DMS53 treated with DMSO at 0.1 percent for 48 hours (cell line): Measurements from ENCODE around the gene HAGH.

Experiments
- DNase-seq: peaks from one replicate; lab custom pipeline; 2025; ENCODE audit not compliant: unreplicated experiment; lab: John Stamatoyannopoulos, UW

Gene HAGH

DNA sequence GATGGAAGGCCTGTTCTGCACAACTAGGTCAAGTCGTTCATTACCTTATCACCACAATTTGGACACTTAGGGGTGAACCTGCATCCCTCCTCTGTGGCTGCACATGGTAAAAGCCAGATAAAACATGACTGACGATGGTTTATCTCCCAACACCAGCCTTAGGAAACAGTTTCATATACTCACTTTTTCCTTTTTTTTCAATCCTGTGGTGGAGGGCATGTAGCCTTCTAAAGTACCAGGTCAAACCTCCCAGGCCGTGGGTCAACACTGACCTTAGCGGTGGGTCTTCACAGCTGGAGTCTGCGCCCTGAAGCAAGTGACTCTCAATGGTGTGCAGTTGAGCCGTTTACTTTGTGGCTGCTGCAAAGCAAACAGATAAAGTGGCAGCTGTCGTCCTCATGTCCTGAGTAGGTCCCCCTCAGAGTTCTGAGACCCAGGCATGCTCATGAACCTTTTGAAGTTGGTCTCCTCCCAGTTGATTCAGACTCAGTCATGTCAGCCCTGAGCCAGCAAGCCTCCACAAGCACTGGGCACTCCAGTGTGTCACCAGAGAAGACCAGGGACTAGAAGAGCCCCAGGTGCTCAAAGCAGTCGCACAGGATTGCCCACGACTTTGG lies 6.3 kb upstream of the HAGH start:
- peak; percentile 57 for DNase-seq

DNA sequence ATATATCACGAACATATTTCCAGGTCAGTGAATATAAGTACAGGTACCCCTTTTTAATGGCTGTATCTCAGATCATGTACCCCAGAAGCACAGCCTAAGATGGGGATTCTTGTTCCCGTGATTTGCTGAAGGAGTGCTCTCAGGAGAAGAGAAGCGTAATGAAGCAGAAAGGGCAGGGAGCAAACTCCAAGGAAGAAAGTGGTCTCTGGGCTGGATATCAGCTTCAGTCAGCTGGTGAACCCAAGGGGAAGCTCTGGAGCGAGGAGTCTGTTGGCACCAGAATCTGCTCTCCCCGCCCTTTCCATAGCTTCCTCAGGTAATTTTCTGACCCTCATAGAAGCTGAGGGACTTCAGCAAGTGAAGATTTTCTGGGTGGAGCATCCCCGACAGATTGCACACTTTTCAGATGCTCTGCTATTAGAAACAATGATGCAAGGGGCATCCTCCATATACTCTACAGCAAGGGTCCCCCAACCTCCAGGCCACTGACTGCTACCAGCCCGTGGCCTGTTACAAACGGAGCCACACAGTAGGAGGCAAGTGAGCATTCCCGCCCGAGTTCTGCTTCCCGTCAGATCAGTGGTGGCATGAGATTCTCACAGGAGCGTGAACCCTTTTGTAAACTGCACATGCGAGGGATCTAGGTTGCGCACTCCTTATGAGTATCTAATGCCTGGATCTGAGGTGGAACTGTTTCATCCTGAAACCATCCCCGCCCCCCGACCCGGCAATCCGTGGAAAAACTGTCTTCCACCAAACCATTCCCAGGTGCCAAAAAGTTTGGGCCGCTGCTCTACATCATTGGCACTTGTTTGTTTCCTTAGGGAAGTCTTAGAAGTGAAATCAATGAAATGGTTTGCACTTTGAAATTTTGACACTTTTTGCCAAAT lies 4.8 kb upstream of the HAGH start:
- DNase-seq: no peak

DNA sequence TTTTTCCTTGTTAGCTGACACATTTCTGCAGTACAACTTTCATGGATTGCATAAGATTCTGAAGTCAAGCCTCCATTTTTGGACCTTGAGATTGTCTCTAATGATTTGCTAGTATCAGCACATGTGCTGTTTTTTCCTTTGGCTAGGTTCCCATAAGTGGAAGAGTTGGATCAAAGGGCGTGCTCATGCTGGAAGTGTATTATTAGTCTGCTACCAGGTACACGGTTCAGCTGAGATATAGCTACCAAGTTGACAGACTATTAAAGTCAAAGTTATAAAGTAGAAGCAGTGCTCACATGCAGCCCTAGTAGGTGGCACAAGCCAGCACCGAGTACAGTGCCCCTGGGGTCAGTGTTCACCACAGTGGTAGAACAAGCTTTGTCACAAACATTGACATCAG lies 3.6 kb upstream of the HAGH start:
- no peak for DNase-seq

DNA sequence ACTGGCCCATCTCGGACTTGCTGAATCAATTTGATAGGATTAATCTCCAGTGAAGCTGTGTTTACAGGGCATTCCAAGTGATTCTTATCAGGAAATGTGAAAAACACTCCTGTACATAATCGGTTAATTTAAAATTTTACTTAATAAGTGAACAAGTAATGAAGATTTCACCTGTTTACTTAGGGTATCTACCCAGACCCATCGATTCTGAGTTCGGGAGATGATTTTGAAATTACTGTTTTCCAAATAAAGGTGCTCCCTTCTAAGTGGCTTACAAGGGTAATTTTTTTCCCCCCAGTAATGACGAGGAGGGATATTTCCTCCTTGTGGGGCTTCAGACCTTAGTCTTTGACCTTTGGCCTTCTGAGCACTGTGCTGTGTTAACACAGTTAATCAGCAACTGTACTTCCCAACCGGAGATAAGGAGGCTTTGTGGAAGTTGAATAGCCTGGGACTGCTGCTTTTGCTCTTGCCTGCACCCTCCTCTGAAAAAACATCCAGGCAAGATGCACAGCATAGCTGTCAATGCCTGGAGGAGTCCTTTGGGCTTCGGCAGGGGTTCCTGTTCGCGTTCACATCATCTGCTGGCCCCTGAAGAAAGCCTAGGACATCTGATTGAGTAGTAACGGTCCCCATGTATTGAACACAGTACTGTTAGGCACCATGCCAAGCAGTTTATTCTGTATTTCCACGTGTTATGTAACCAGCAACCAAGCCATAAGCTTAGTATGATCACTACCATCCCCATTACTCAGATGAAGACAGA lies 2.2 kb upstream of the HAGH start:
- DNase-seq: no peak

DNA sequence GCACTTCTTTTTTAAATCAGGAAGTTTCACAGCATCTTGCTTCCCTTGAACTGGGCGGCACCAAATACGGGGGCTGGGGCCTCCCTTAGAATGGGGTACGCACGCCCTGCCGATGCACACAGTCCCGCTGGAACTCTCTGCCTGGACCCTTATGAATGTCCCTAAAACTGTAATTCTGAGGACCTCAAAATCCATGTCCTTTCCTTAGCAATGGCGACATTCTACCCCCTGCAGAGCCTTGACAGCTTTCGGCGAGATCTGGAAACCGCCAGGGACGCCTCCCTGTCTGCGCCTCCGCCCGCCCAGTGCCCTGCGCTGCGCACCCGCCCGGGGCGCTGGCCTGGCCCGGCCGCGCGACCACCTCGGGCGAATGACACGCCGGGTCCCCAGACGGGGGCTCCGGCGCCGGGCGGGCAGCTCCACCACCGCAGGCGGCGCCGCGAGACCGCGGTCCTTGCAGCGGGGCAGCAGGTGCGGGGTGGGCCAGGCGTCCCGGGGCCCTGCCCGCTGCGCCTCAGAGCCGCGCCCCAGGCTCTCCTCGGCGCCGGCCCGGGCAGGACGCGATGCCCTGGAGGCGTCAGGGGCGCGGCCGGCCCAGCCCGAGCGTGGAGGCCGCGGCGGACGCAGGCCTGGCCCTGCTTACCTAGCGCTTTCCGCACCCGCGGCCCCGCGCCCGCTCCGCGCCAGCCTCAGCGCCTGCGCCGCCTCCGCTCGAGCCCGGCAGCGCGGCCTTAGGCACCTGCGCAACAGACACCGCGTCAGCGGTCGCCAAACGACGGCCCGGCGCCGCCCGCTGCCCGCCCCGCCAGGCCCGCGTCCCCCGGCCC lies 548 bp downstream of the HAGH start:
- DNase-seq: no peak

DNA sequence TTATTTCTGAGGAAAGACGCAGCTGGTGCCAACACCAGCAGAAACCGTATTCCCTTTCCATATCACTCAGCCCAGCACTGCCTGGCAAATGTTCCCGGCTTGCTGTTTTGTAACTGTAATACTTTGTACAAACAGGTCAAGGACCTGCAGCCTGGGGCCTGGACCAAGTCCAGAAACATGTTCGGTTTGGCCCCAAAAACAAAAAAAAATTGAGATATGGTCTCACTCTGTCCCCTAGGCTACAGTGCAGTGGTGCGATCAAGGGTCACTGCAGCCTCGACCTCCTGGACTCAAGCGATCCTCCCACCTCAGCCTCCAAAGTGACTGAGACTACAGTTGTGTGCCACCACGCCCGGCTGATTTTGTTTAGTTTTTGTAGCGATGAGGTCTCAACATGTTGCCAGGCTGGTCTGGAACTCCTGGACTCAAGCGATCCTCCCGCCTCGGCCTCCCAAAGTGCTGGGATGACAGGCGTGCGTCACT lies 1.2 kb downstream of the HAGH start:
- no peak for DNase-seq

DNA sequence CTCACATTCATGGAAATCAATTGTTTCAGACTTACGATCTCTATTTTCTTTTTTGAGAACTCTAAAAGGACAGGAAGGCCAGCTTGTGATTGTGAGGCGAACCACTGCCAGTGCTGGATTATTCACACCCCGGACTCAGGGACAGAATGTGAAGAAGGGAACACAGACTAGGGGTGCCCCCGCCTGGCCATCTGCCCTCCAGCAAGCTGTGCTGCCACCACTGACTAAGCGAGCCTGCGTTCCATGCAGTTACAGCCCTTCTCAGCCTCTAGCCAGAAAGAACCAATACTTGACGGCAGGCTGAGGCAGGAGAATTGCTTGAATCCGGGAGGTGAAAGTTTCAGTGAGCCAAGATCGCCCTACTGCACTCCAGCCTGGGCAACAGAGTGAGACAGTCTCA lies 2.8 kb downstream of the HAGH start:
- no peak for DNase-seq

DNA sequence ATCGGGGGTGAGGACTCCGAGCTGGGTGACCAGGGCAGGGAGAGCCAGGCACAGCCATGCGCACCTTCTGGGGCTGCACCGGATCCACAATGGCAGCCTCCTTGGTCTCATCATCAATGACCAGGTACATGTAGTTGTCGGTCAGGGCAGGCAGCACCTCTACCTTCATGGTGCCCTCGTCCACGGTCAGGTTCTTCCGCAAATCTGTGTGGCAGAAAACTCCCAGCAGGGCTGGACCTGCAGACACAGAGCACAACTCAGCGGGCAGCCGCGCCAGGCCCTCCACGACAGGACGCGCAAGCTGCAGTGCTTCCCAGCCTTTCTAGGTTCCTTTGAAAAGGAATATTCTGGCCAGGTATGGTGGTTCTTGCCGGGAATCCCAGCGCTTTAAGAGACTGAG lies 3.8 kb downstream of the HAGH start:
- no peak for DNase-seq

DNA sequence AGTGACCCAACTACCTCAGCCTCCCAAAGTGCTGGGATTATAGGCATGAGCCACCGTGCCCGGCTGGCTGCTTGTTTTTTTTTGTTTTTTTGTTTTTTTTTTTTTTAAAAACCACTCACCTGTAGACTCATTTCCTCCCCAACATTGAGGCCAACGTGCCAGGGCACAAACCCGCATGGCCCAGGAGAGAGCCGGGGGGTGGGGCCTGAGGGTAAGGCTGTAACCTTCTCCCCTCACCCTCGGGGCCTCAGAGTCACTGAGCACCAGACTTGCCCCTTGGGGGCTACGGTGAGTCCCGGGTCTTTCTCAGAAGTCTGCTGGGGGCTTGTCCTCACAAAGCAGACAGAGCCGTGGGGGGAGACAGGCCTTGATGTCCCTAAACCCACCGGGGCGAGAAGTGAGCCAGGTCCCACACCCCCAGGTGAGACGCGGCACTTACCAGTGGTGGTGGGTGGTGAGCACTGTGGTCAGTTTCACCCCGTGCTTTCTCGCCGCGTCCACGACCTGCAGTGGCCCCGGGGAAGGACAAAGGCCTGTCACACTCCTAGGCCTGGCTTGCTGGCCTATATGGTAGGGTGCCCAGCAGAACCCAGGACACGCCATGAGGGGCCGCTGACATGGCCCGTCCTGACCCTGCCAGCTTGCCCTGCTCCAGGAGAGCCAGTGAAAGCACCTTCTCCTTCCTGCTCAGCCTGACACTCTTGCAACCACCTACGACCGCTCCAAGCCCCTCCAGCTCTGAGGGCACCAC lies 4.6 kb downstream of the HAGH start:
- peak; percentile 22 for DNase-seq

DNA sequence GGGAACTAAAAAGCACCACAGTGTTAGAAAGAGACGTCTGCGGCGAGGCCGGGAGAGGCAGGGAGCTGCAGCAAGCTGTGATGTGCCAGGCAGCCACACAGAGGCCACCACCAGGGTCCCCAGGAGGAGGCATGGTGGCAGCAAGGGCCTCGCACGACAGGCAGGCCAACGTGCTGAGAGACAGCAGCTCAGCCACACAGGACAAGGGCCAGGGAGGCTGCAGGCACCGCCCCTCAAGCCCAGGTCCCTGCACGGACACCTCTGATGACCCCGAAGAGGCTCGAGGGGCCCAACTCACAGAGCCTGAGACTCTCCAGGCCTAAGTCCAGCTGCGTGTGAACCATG lies 5.7 kb downstream of the HAGH start:
- no peak for DNase-seq

DNA sequence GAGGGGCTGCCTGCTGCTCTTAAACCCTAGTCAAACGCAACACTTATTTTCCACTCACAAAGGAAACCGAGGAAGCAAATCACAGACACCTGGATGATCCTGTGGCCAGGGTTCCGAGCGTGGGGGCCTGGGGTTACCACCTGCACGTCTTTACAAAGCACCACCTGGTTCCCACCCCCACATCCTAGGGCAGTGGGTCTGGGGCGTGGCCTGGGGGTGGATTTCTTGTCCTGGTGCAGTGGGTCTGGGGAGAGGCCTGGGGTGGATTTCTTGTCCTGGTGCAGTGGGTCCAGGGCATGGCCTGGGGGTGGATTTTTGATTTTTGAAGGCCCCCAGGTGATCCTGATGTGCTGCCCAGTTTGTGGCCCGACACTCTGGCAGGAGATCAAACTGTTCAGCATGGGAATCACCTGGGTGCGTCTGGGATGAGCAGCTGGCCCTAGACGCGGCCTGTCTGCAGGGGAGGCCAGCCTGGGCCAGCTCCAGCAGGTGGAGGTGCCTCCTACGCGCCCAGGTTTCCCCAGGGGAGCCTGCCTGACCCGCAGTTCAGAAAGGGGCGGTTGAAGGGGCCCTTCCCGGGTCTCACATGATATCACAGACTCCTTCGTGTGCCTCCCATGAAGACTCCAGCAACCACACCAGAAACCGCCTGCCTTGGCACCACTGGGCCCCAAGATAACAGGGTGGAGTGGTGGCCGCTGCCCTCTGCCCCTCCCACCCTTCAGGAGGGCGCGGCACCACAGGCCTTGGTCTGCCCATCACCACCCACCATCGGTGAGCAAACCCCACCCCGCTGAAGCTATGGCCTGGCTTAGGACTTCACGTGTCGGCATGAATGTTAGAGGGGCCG lies 6.3 kb downstream of the HAGH start:
- DNase-seq: no peak

DNA sequence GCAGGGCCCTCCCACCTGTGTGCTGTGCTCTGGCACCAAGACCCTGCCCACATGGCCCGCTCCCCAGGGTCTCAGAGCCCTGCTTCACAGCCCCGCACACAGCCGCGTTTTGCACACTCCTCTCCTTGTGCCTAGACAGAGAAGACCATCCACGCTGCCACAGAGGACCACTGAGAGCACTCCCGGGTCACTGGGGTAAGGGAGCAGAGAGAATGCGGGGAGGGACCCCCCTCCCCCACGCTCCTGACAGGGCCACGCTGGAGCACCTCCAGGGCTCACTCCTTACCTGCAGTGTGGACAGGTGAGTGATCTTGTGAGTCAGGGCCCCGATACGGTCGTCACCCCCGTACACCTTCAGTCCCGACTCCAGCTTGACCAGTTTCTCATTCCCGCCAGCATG lies 7.0 kb downstream of the HAGH start:
- no peak for DNase-seq

DNA sequence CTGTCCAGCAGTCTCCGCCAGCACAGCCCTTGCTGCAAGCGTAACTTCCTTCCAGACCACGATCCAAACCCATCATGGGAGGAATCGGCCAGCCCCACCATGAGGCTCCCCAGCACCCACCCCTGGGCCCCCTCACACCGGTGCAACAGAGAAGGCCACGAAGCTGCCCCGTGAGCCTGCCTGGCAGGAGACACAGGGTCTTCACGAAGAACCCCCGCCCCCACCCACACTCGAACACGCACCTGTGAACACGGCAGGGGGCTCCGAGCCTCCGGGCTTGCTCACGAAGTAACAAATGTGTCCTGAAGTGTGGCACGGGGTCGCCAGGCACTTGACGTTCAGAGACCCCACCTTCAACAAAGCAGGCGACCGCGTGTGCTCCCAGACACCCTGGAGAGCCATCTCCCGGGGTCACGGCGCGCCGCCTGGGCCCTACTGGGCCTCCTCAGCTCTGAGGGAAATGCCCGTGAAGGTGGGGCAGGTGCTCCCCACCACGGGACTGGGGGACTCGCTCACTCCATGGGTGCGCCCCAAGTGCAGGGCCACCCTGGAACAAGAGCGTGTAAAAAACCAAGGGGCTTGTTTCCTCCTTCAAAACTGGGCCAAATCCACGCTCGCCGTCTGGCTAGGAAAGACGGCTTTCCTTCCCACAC lies 7.6 kb downstream of the HAGH start:
- no peak for DNase-seq

DNA sequence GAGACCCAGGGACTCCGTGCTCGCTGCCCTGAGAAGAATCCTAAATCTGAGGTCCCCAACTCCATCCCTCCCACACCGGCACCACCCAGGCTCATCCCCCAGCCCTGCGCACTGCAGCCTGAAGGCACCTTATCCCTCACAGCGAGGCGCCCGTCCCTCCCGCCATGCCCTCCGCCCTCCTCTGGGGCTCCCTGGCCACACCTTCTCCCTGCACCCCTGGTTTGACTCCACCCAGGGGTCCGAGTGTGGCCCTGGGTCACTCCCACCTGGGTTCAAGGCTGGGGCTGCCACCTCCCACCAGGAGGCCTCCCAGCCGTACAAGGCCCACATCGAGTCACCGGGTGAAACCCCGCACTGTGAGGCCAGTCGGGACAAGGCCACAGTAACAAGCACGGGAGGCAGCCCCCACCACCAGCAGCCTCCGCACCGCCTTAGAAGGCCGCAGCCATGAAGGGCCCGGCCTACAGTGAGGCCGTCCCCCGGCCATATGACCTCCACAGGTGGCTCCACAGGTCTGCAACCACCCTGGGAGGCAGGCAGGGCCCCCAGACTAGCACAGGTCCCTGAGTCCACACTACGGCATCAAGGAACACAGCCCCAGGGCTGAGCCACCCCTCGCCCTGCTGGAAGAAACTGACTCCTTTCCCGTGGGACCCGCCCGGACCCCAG lies 8.3 kb downstream of the HAGH start:
- DNase-seq: no peak

DNA sequence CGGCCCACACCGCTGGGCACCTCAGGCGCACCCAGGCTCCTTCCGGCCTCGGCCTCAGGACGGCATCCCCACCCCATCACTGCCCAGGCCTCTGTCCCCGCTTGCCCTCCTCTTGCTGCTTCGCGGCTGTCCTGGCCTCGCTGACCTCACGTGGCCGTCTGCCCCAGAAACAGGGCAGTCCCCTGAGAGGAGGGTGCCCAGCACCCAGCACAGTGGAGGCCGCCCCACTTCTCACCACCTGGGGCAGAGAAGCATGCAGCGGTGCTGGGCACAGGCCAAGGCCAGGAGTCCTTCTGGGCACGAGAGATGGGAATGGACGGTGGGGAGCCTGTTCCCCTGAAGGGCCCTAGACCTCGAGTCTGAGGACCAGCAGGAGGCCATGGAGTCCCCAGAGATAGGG lies 8.9 kb downstream of the HAGH start:
- DNase-seq: no peak

DNA sequence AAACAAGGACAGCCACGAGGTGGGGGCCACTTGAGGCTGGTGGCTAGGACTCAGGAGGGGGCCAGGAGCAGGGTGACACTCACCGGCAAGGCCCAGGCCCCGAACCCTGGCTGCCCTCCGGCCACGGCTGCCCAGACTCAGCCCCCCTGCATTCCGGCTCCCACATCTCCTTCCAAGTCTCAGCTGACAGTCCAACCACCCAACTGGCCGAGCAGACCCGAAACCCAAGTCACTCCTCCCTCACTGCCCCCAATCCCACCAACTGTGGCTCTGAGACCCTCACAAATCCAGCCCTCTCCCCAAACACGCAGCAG lies 9.4 kb downstream of the HAGH start:
- DNase-seq: no peak

DNA sequence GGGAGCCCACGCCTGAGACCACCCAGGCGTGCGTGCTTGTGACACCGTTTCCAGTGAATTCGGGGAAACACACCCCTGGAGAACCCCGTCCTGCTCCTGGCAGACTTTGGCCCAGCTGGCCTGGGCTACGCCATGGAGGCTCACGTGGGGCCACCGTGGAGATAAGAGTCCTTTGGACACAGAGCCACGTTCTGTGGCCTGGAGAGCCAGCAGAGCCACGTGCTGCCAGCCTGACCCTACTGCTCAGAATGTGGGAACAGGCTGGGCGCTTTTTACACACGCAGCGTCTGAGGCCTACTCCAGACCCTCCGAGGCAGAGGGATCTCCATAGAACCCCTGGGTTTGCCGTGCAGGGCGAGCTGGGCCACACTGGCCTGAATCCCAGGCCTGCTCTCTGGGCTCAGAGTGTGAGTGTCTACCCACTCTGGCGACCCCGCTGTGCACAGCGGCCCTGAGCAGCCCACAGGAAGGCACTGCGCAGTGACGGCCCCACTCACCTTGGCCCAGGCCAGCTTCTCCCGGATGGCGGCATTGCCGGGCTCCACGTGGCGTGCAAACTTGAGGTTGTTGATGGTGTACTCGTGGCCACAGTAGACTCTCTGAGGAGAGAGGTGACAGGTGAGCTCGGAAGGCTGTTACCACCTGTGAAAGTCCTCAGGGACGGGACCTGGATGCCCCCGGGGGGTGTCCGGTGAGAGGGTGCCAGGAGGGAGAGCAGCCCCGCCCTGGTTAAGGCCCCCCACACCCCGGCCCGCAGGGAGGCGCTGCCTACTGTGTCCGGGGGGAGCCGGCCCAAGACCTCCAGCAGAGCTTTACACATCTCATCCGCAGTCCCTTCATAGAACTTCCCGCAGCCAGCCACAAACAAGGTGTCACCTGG lies 10.0 kb downstream of the HAGH start:
- DNase-seq: no peak

DNA sequence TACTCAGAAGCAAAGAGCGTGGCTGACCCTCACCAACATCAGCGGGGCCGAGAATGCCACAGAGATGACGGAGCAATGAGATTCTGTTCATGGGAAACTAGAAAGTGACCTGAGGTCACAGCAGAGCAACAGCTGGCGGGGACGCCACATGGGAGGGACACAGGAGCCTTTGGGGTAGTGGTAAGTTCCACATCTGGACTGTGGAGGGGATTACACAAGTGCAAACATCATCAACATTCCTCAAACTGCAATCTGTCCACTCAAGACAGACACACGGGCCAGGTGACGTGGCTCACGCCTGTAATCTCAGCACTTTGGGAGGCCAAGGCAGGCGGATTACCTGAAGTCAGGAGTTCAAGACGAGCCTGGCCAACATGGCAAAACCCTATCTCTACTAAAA lies 11.2 kb downstream of the HAGH start:
- no peak for DNase-seq
